Measurements from ENCODE around the gene AGAP1. TPM values are rescaled to one million over a fixed set of nuclear protein-coding genes. Genes with fewer than 3 reads are reported as not detected.

AGAP1 gene
- total RNA-seq, 1 donor from 2014 or later = 17.5 TPM

- no peak overlapping the region for H3K4me3 ChIP-seq (ENCODE audit: low read depth, low read length)
- DNase-seq (ENCODE audit: low read depth) = no peak
- TF ChIP-seq CTCF (conservative IDR thresholded peaks at IDR 0.05; ENCODE audit: low read depth, low read length) = no peak
These were observed 494.6 kb downstream of the AGAP1 start for GRCh38 chr2:235988271-235989015.

GRCh38 chr2:235989591-235989990, 495.7 kb downstream of the AGAP1 start:
- H3K4me3 ChIP-seq (ENCODE audit: low read depth, low read length) = no peak overlapping the region
- no peak for TF ChIP-seq CTCF (conservative IDR thresholded peaks at IDR 0.05; ENCODE audit: low read depth, low read length)
- no peak for DNase-seq (ENCODE audit: low read depth)

- no peak for TF ChIP-seq CTCF (conservative IDR thresholded peaks at IDR 0.05; ENCODE audit: low read depth, low read length)
- H3K4me3 ChIP-seq (ENCODE audit: low read depth, low read length) = no peak overlapping the region
- DNase-seq (ENCODE audit: low read depth) = no peak
These were observed 496.5 kb downstream of the AGAP1 start for GRCh38 chr2:235990344-235990743.

GRCh38 chr2:235992024-235992423, 498.2 kb downstream of the AGAP1 start:
- H3K4me3 ChIP-seq (ENCODE audit: low read depth, low read length) = no peak overlapping the region
- no peak for TF ChIP-seq CTCF (conservative IDR thresholded peaks at IDR 0.05; ENCODE audit: low read depth, low read length)
- DNase-seq (ENCODE audit: low read depth) = no peak

DNA sequence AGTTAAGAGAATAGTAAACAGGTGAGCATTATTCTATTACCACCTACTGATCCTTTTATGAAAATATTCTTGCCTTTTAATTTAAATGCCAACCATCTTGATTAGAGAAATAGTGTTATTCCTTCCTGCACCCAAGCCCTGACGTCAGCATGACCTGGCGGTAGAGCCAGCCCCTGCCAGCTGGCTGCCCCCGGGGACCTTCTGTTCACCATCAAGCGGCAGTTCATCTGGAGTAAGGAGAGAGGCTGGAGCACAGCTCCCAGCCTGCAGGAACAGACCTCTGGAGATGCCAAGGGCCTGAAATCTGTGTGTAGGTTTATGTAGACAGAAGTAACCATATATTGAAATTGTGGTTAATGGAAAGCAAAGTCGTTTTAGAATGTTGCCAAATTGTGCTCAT, 502.6 kb downstream of the AGAP1 start:
- DNase-seq (ENCODE audit: low read depth) = no peak
- H3K4me3 ChIP-seq (ENCODE audit: low read depth, low read length) = no peak overlapping the region
- TF ChIP-seq CTCF (conservative IDR thresholded peaks at IDR 0.05; ENCODE audit: low read depth, low read length) = no peak

GRCh38 chr2:235999011-235999410, 505.2 kb downstream of the AGAP1 start:
- TF ChIP-seq CTCF (conservative IDR thresholded peaks at IDR 0.05; ENCODE audit: low read depth, low read length) = no peak
- no peak for DNase-seq (ENCODE audit: low read depth)
- H3K4me3 ChIP-seq (ENCODE audit: low read depth, low read length) = no peak overlapping the region

Measured in epithelial cell of proximal tubule (primary cell).